ENCODE data around the gene CEP63. TPM values are rescaled to one million over a fixed set of nuclear protein-coding genes. Genes with fewer than 3 reads are reported as not detected.

The CEP63 gene
- total RNA-seq, 1 donor from 2014 or later, result 24.8 TPM

- no peaks in the 10 kb centered on the region for H3K9me3 Mint-ChIP-seq (ENCODE audit: low read depth)
- no peak for TF ChIP-seq CTCF (IDR thresholded peaks at IDR 0.05)
- peak overlapping the region; percentile 73 for H3K27ac Mint-ChIP-seq (ENCODE audit: unreplicated experiment)
- DNase-seq (ENCODE audit: low spot score), result no peak
- no peaks in the 10 kb centered on the region for H3K36me3 Mint-ChIP-seq (ENCODE audit: low read depth)
- peaks cover 64% of the 10 kb centered on the region for H3K4me1 Mint-ChIP-seq (ENCODE audit: low read depth)
- H3K4me3 Mint-ChIP-seq (ENCODE audit: unreplicated experiment), result no peak overlapping the region
- H3K27me3 Mint-ChIP-seq (ENCODE audit: low read depth), result no peaks in the 10 kb centered on the region
Measured at GRCh38 chr3:134466331-134466730, 19.5 kb upstream of the CEP63 start.

GRCh38 chr3:134468519-134468918, 17.3 kb upstream of the CEP63 start:
- no peaks in the 10 kb centered on the region for H3K9me3 Mint-ChIP-seq (ENCODE audit: low read depth)
- peak overlapping the region; percentile 39 for H3K27ac Mint-ChIP-seq (ENCODE audit: unreplicated experiment)
- TF ChIP-seq CTCF (IDR thresholded peaks at IDR 0.05), result no peak
- H3K27me3 Mint-ChIP-seq (ENCODE audit: low read depth), result no peaks in the 10 kb centered on the region
- DNase-seq (ENCODE audit: low spot score), result no peak
- no peaks in the 10 kb centered on the region for H3K36me3 Mint-ChIP-seq (ENCODE audit: low read depth)
- peaks cover 50% of the 10 kb centered on the region for H3K4me1 Mint-ChIP-seq (ENCODE audit: low read depth)
- no peak overlapping the region for H3K4me3 Mint-ChIP-seq (ENCODE audit: unreplicated experiment)

- DNase-seq (ENCODE audit: low spot score), result no peak
- Mint-ChIP-seq H3K4me1 (ENCODE audit: low read depth) (peaks cover 33% of the 10 kb centered on the region), H3K36me3 (ENCODE audit: low read depth) (peaks cover 3% of the 10 kb centered on the region), H3K9me3 (ENCODE audit: low read depth) (no peaks in the 10 kb centered on the region), H3K27ac (ENCODE audit: unreplicated experiment) (no peak overlapping the region), H3K4me3 (ENCODE audit: unreplicated experiment) (no peak overlapping the region), H3K27me3 (ENCODE audit: low read depth) (no peaks in the 10 kb centered on the region)
- no peak for TF ChIP-seq CTCF (IDR thresholded peaks at IDR 0.05)
Measured at GRCh38 chr3:134471521-134472193, 14.2 kb upstream of the CEP63 start.

GRCh38 chr3:134472831-134473230, 13.0 kb upstream of the CEP63 start:
- TF ChIP-seq CTCF (IDR thresholded peaks at IDR 0.05), result no peak
- Mint-ChIP-seq H3K27me3 (ENCODE audit: low read depth) (no peaks in the 10 kb centered on the region), H3K9me3 (ENCODE audit: low read depth) (no peaks in the 10 kb centered on the region), H3K4me3 (ENCODE audit: unreplicated experiment) (no peak overlapping the region), H3K4me1 (ENCODE audit: low read depth) (peaks cover 35% of the 10 kb centered on the region), H3K36me3 (ENCODE audit: low read depth) (peaks cover 5% of the 10 kb centered on the region), H3K27ac (ENCODE audit: unreplicated experiment) (no peak overlapping the region)
- DNase-seq (ENCODE audit: low spot score), result no peak

GRCh38 chr3:134473868-134474546, 11.8 kb upstream of the CEP63 start:
- Mint-ChIP-seq H3K36me3 (ENCODE audit: low read depth) (peaks cover 5% of the 10 kb centered on the region), H3K27me3 (ENCODE audit: low read depth) (no peaks in the 10 kb centered on the region), H3K4me3 (ENCODE audit: unreplicated experiment) (no peak overlapping the region), H3K4me1 (ENCODE audit: low read depth) (peaks cover 42% of the 10 kb centered on the region), H3K27ac (ENCODE audit: unreplicated experiment) (peak overlapping the region; percentile 22), H3K9me3 (ENCODE audit: low read depth) (no peaks in the 10 kb centered on the region)
- no peak for DNase-seq (ENCODE audit: low spot score)
- peak; percentile 92 for TF ChIP-seq CTCF (IDR thresholded peaks at IDR 0.05)

Data from chondrocyte (in vitro differentiated cells).